ENCODE measurements around the gene AKR1E2. TPM values are rescaled to one million over a fixed set of nuclear protein-coding genes. Genes with fewer than 3 reads are reported as not detected.

AKR1E2 gene
- total RNA-seq, 3 donors from 2014 or later (not counting 1 experiment from before 2014, with no cell fraction given), result 0.56 to 4.0 (median 3.7) TPM

- ATAC-seq, result no peak
- H3K4me3 ChIP-seq (ENCODE audit: low read length), result no peak overlapping the region
- DNase-seq, result no peak
- Mint-ChIP-seq H3K36me3 (no peaks in the 10 kb centered on the region), H3K27ac (no peak overlapping the region), H3K27me3 (ENCODE audit: low read depth in 2 of 2) (peaks cover 10 to 18% of the 10 kb centered on the region in 2 donors), H3K4me1 (no peaks in the 10 kb centered on the region), H3K9me3 (no peaks in the 10 kb centered on the region), H3K4me3 (no peak overlapping the region)
- no peak for TF ChIP-seq CTCF (IDR thresholded peaks at IDR 0.05)
- H3K4me1 ChIP-seq (ENCODE audit: control insufficient read depth, insufficient read depth, low read length), result no peaks in the 10 kb centered on the region
- no peaks in the 10 kb centered on the region for H3K36me3 ChIP-seq (ENCODE audit: control insufficient read depth, insufficient read depth, low read length)
- H3K27ac ChIP-seq (ENCODE audit: low read length), result no peak overlapping the region
- H3K9me3 ChIP-seq (ENCODE audit: control insufficient read depth, insufficient read depth, low read length), result no peaks in the 10 kb centered on the region
- H3K27me3 ChIP-seq (ENCODE audit: control insufficient read depth, insufficient read depth, low read length), result no peaks in the 10 kb centered on the region
- intact Hi-C loops (cut with micrococcal nuclease), result no loop called here
- WGBS (ENCODE audit: insufficient coverage), result 92% methylated on average over 4 of the region's 4 CpGs
Measured at GRCh38 chr10:4809156-4809555, 16.9 kb upstream of the AKR1E2 start.

- Histone ChIP-seq H3K36me3 (ENCODE audit: control insufficient read depth, insufficient read depth, low read length) (no peaks in the 10 kb centered on the region), H3K4me3 (ENCODE audit: low read length) (no peak overlapping the region), H3K27ac (ENCODE audit: low read length) (no peak overlapping the region), H3K4me1 (ENCODE audit: control insufficient read depth, insufficient read depth, low read length) (peaks cover 2% of the 10 kb centered on the region), H3K9me3 (ENCODE audit: control insufficient read depth, insufficient read depth, low read length) (no peaks in the 10 kb centered on the region), H3K27me3 (ENCODE audit: control insufficient read depth, insufficient read depth, low read length) (no peaks in the 10 kb centered on the region)
- H3K4me1 Mint-ChIP-seq, result no peaks in the 10 kb centered on the region
- H3K27me3 Mint-ChIP-seq (ENCODE audit: low read depth in 2 of 2), result peaks cover 9 to 10% of the 10 kb centered on the region in 2 donors
- no peak for DNase-seq
- WGBS (ENCODE audit: insufficient coverage), result 73% methylated on average over 8 of the region's 9 CpGs
- H3K9me3 Mint-ChIP-seq, result no peaks in the 10 kb centered on the region
- no peak overlapping the region for H3K4me3 Mint-ChIP-seq
- no peak overlapping the region for H3K27ac Mint-ChIP-seq
- no peak for ATAC-seq
- H3K36me3 Mint-ChIP-seq, result no peaks in the 10 kb centered on the region
- no peak for TF ChIP-seq CTCF (IDR thresholded peaks at IDR 0.05)
- intact Hi-C loops (cut with micrococcal nuclease), result no loop called here
Measured at GRCh38 chr10:4810092-4810491, 15.9 kb upstream of the AKR1E2 start.

- no peak for DNase-seq
- H3K27me3 Mint-ChIP-seq (ENCODE audit: low read depth in 2 of 2), result peaks cover 0 to 15% of the 10 kb centered on the region in 2 donors
Measured at GRCh38 chr10:4812046-4812445, 14.0 kb upstream of the AKR1E2 start.

More at GRCh38 chr10:4812046-4812445, 14.0 kb upstream of the AKR1E2 start:
- WGBS (ENCODE audit: insufficient coverage), result 93% methylated on average over 2 of the region's 2 CpGs
- TF ChIP-seq CTCF (IDR thresholded peaks at IDR 0.05), result no peak
- Histone ChIP-seq H3K4me3 (ENCODE audit: low read length) (no peak overlapping the region), H3K4me1 (ENCODE audit: control insufficient read depth, insufficient read depth, low read length) (peaks cover 4% of the 10 kb centered on the region), H3K27ac (ENCODE audit: low read length) (no peak overlapping the region), H3K9me3 (ENCODE audit: control insufficient read depth, insufficient read depth, low read length) (no peaks in the 10 kb centered on the region), H3K36me3 (ENCODE audit: control insufficient read depth, insufficient read depth, low read length) (no peaks in the 10 kb centered on the region), H3K27me3 (ENCODE audit: control insufficient read depth, insufficient read depth, low read length) (no peaks in the 10 kb centered on the region)
- ATAC-seq, result no peak
- intact Hi-C loops (cut with micrococcal nuclease), result no loop called here
- Mint-ChIP-seq H3K4me3 (no peak overlapping the region), H3K36me3 (no peaks in the 10 kb centered on the region), H3K4me1 (no peaks in the 10 kb centered on the region), H3K9me3 (no peaks in the 10 kb centered on the region), H3K27ac (no peak overlapping the region)
